Keratinocyte (primary cell): Measurements from ENCODE around the gene GALNT6.

Source experiments
- EZH2 ChIP-seq: IDR thresholded peaks from one replicate; pipeline ENCODE4 v1.6.1; 2012; ENCODE audit warnings: inconsistent platforms, mild to moderate bottlenecking, low read length, moderate library complexity
- TF ChIP-seq, protein P1 (sequence below), 3 experiments: IDR thresholded peaks in 1 of 3; conservative IDR thresholded peaks in 1 of 3; optimal IDR thresholded peaks in 1 of 3; 2 replicates in 2 of 3; 3 replicates in 1 of 3; pipeline versions ENCODE3 to v1.5.1; 2011; ENCODE audit warnings: low read length in 3 of 3, mild to moderate bottlenecking in 3 of 3, moderate library complexity in 2 of 3, control low read depth in 1 of 3, inconsistent platforms in 1 of 3; ENCODE audit not compliant: insufficient read depth in 2 of 3; ENCODE audit errors: extremely low read depth in 1 of 3

DNA sequence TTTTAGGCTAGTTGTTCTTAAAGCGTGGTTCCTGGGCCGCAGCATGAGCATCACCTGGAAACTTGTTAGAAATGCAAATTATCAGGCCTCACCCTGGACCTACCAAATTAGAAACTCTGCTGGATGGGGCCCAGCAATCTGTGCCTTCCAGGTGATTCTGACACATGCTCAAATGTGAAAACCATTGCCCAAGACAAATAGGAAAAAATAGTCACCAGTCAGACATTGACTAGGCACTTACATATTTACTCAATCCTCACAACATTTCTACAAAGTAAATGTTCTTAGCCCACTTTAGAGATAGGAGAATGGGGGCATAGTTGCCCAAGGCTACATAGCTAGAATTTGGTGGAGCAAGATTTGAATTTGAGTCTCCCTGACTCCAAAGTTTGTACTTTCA is 48.0 kb downstream of the GALNT6 start:
- TF ChIP-seq, protein P1, sequence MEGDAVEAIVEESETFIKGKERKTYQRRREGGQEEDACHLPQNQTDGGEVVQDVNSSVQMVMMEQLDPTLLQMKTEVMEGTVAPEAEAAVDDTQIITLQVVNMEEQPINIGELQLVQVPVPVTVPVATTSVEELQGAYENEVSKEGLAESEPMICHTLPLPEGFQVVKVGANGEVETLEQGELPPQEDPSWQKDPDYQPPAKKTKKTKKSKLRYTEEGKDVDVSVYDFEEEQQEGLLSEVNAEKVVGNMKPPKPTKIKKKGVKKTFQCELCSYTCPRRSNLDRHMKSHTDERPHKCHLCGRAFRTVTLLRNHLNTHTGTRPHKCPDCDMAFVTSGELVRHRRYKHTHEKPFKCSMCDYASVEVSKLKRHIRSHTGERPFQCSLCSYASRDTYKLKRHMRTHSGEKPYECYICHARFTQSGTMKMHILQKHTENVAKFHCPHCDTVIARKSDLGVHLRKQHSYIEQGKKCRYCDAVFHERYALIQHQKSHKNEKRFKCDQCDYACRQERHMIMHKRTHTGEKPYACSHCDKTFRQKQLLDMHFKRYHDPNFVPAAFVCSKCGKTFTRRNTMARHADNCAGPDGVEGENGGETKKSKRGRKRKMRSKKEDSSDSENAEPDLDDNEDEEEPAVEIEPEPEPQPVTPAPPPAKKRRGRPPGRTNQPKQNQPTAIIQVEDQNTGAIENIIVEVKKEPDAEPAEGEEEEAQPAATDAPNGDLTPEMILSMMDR (optimal IDR thresholded peaks at IDR 0.05 in 1 of 3, IDR thresholded peaks at IDR 0.05 in 1 of 3, conservative IDR thresholded peaks at IDR 0.05 in 1 of 3; ENCODE audit: extremely low read depth in 1 of 3, insufficient read depth in 2 of 3, low read length in 3 of 3), result no peak
- no peak for TF ChIP-seq EZH2
